ENCODE results near the gene DNAH10. TPM values are rescaled to one million over a fixed set of nuclear protein-coding genes. Genes with fewer than 3 reads are reported as not detected.

The DNAH10 gene
- total RNA-seq, 1 experiment from 2014 or later, result 0.17 TPM

- no peak overlapping the region for H3K4me2 ChIP-seq (ENCODE audit: insufficient read depth, insufficient read length, low read length)
- H3K79me2 ChIP-seq (ENCODE audit: insufficient read depth, low read length), result no peaks in the 10 kb centered on the region
- no CpG with 5 or more reads among the region's 2 CpGs for WGBS (ENCODE audit: extremely low coverage, insufficient read length, low lambda C conversion rate)
- peaks cover 17% of the 10 kb centered on the region for H3K9me3 ChIP-seq (ENCODE audit: control insufficient read depth, low read depth, low read length)
- H3K18ac ChIP-seq (ENCODE audit: insufficient read length, low read depth, low read length), result no peak overlapping the region
- H3K23me2 ChIP-seq (ENCODE audit: insufficient read length, low read depth, low read length, poor library complexity, severe bottlenecking), result no peaks in the 10 kb centered on the region
- H4K91ac ChIP-seq (ENCODE audit: insufficient read length, low read depth, low read length), result no peak overlapping the region
- no peak overlapping the region for H2BK5ac ChIP-seq (ENCODE audit: insufficient read length, low read length)
- no peak for DNase-seq
- no peak overlapping the region for H3T11ph ChIP-seq (ENCODE audit: low read length)
- H2BK120ac ChIP-seq (ENCODE audit: low read depth, low read length, poor library complexity, severe bottlenecking), result no peak overlapping the region
- no peak overlapping the region for H3K23ac ChIP-seq (ENCODE audit: insufficient read length, low read depth, low read length)
- Mint-ChIP-seq H3K27me3 (ENCODE audit: low read depth) (peaks cover 45% of the 10 kb centered on the region), H3K9me3 (peaks cover 41 to 55% of the 10 kb centered on the region in 2 experiments), H3K4me1 (no peaks in the 10 kb centered on the region), H3K4me3 (no peak overlapping the region), H3K27ac (no peak overlapping the region), H3K36me3 (ENCODE audit: insufficient read depth in 1 of 3, low read depth in 3 of 3) (peaks cover 0 to 5% (median 3%) of the 10 kb centered on the region in 3 experiments; a peak in 2 of 7 replicates)
- H3K79me1 ChIP-seq (ENCODE audit: insufficient read depth, low read depth, low read length, poor library complexity, severe bottlenecking), result no peaks in the 10 kb centered on the region
- no peak overlapping the region for H2AFZ ChIP-seq (ENCODE audit: low read length)
- H3K4me1 ChIP-seq (ENCODE audit: insufficient read depth, low read length), result no peaks in the 10 kb centered on the region
- no peak overlapping the region for H4K8ac ChIP-seq (replicated peaks; ENCODE audit: insufficient read length, low read depth, low read length)
- no peak overlapping the region for H4K5ac ChIP-seq (ENCODE audit: insufficient read length, low read depth, low read length)
- no peak overlapping the region for H2BK20ac ChIP-seq (ENCODE audit: low read depth, low read length, poor library complexity, severe bottlenecking)
- no peak overlapping the region for H3K56ac ChIP-seq (ENCODE audit: insufficient read length, low read depth, low read length)
- H3K27me3 ChIP-seq (ENCODE audit: insufficient read depth, low read length), result no peaks in the 10 kb centered on the region
- no peak overlapping the region for H2BK15ac ChIP-seq (ENCODE audit: low read depth, low read length)
- TF ChIP-seq CTCF (conservative IDR thresholded peaks at IDR 0.05), result no peak
- H3K14ac ChIP-seq (ENCODE audit: insufficient read depth, low read length), result no peak overlapping the region
- no peak overlapping the region for H3K4ac ChIP-seq (ENCODE audit: low read depth, low read length)
- H3K27ac ChIP-seq (ENCODE audit: insufficient read length, low read depth, low read length), result no peak overlapping the region
- no peaks in the 10 kb centered on the region for H4K20me1 ChIP-seq (ENCODE audit: control insufficient read depth, insufficient read depth, insufficient read length)
- no peak overlapping the region for H3K9ac ChIP-seq (ENCODE audit: extremely low read depth, insufficient read length, low read length)
- H2BK12ac ChIP-seq (ENCODE audit: insufficient read length, low read depth, low read length), result no peak overlapping the region
- no peak overlapping the region for H2AK5ac ChIP-seq (ENCODE audit: insufficient read length, low read length)
Measured at GRCh38 chr12:123830675-123831074, 68.6 kb downstream of the DNAH10 start.

Measured in H9 (cell line).